PFSK-1 (cell line): Measurements from ENCODE around the gene TBXAS1.

Source experiments
- FOXP2 ChIP-seq: optimal IDR thresholded peaks from 2 replicates; pipeline ENCODE3; 2011; ENCODE audit warnings: borderline replicate concordance, control low read depth, inconsistent platforms; ENCODE audit not compliant: insufficient read depth; ENCODE audit errors: extremely low read length, extremely low read depth
- POLR2AphosphoS5 ChIP-seq: IDR thresholded peaks from 2 replicates; pipeline ENCODE4 v1.6.1; 2012; ENCODE audit warnings: low read depth, mild to moderate bottlenecking, control low read depth, low read length, moderate library complexity
- SIN3A ChIP-seq: IDR thresholded peaks from 2 replicates; pipeline ENCODE4 v1.6.1; 2012; ENCODE audit warnings: mild to moderate bottlenecking, low read length, moderate library complexity, borderline replicate concordance; ENCODE audit not compliant: insufficient read depth
- TAF1 ChIP-seq: IDR thresholded peaks from 2 replicates; pipeline ENCODE4 v1.6.1; 2012; ENCODE audit warnings: low read length, control low read depth, borderline replicate concordance; ENCODE audit not compliant: insufficient read depth
- TF ChIP-seq, protein P1 (sequence below), 2 experiments: IDR thresholded peaks; 2 replicates each; pipeline versions ENCODE4 v1.6.1 to v1.8.0; 2011 to 2012; ENCODE audit warnings: low read depth in 2 of 2, low read length in 2 of 2, control low read depth in 1 of 2, inconsistent platforms in 1 of 2, mild to moderate bottlenecking in 1 of 2, moderate library complexity in 1 of 2; ENCODE audit not compliant: insufficient read depth in 1 of 2

Gene TBXAS1

GRCh38 chr7:140034421-140034820 lies 205.4 kb downstream of the TBXAS1 start:
- TF ChIP-seq FOXP2 (no peak), POLR2AphosphoS5 (no peak), TAF1 (no peak), SIN3A (no peak)
- TF ChIP-seq, protein P1, sequence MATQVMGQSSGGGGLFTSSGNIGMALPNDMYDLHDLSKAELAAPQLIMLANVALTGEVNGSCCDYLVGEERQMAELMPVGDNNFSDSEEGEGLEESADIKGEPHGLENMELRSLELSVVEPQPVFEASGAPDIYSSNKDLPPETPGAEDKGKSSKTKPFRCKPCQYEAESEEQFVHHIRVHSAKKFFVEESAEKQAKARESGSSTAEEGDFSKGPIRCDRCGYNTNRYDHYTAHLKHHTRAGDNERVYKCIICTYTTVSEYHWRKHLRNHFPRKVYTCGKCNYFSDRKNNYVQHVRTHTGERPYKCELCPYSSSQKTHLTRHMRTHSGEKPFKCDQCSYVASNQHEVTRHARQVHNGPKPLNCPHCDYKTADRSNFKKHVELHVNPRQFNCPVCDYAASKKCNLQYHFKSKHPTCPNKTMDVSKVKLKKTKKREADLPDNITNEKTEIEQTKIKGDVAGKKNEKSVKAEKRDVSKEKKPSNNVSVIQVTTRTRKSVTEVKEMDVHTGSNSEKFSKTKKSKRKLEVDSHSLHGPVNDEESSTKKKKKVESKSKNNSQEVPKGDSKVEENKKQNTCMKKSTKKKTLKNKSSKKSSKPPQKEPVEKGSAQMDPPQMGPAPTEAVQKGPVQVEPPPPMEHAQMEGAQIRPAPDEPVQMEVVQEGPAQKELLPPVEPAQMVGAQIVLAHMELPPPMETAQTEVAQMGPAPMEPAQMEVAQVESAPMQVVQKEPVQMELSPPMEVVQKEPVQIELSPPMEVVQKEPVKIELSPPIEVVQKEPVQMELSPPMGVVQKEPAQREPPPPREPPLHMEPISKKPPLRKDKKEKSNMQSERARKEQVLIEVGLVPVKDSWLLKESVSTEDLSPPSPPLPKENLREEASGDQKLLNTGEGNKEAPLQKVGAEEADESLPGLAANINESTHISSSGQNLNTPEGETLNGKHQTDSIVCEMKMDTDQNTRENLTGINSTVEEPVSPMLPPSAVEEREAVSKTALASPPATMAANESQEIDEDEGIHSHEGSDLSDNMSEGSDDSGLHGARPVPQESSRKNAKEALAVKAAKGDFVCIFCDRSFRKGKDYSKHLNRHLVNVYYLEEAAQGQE (IDR thresholded peaks at IDR 0.05; ENCODE audit: insufficient read depth in 1 of 2, low read depth in 2 of 2, low read length in 2 of 2) = no peak

- TF ChIP-seq SIN3A (no peak), FOXP2 (no peak), POLR2AphosphoS5 (no peak), TAF1 (no peak)
- TF ChIP-seq, protein P1 (IDR thresholded peaks at IDR 0.05; ENCODE audit: insufficient read depth in 1 of 2, low read depth in 2 of 2, low read length in 2 of 2) = no peak
These were observed 206.5 kb downstream of the TBXAS1 start for GRCh38 chr7:140035400-140036223.

DNA sequence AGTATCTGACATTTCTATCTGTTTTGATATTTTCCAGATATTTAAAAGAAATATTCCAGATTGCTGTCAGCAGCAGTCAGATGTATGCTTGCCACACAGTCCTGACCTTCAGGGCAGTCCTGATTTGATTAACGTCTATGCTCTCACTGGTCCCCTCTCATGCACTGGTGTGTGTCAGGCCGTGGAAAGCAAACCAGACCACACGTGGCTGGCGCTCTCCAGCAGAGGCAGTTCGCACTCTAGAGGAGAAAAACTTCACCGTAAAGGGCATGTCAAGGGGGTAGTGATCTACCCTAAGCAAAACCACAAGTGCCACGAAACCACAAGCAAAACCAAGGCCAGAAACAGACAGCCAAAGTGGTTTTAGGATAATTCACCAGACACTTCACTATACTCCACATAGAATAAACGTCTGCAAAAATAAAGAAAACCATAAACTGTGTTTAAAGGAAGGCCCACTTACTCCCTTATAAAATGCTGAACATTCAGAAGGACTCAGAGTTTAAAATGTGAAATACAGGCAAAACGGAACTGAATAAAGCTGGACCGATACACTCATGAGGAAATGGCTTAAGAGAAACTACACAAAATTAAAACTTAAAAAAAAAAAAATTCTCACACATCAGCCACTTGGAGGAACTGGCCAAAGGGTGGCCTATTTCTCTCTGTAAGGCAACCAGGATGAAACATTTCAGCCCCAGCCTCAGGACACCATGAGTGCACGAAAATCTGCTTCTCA lies 207.3 kb downstream of the TBXAS1 start:
- no peak for TF ChIP-seq POLR2AphosphoS5
- TF ChIP-seq, protein P1 (IDR thresholded peaks at IDR 0.05; ENCODE audit: insufficient read depth in 1 of 2, low read depth in 2 of 2, low read length in 2 of 2) = no peak
- TF ChIP-seq TAF1 = no peak
- no peak for TF ChIP-seq SIN3A
- TF ChIP-seq FOXP2 = no peak

GRCh38 chr7:140039066-140039465 lies 210.0 kb downstream of the TBXAS1 start:
- TF ChIP-seq FOXP2 = no peak
- TF ChIP-seq POLR2AphosphoS5 = no peak
- TF ChIP-seq, protein P1 (IDR thresholded peaks at IDR 0.05; ENCODE audit: insufficient read depth in 1 of 2, low read depth in 2 of 2, low read length in 2 of 2) = no peak
- no peak for TF ChIP-seq TAF1
- TF ChIP-seq SIN3A = no peak
